Left ventricle myocardium inferior (tissue), 1 donor: Measurements from ENCODE around the gene RCL1. TPM values are rescaled to one million over a fixed set of nuclear protein-coding genes. Genes with fewer than 3 reads are reported as not detected.

Source experiments
- DNase-seq: peaks from one replicate; pipeline ENCODE4 v3.0.0-alpha.2; 2020
- H3K27ac ChIP-seq: fragments of 200-600 bp; replicated peaks from 2 replicates; pipeline ENCODE4 v1.8.0; 2021
- H3K27me3 ChIP-seq: fragments of 200-600 bp; 2 replicates; pipeline ENCODE4 v1.8.0; 2021; ENCODE audit warnings: low read depth
- H3K36me3 ChIP-seq: fragments of 200-600 bp; 2 replicates; pipeline ENCODE4 v1.8.0; 2021
- H3K4me1 ChIP-seq: fragments of 200-600 bp; 2 replicates; pipeline ENCODE4 v1.8.0; 2021
- H3K4me3 ChIP-seq: fragments of 200-600 bp; 2 replicates; pipeline ENCODE4 v1.8.0; 2021; ENCODE audit warnings: mild to moderate bottlenecking, moderate library complexity
- H3K9me3 ChIP-seq: fragments of 200-600 bp; replicated peaks from 2 replicates; pipeline ENCODE4 v1.8.0; 2021
- intact Hi-C: fragments of 100-400 bp; cut with micrococcal nuclease; formaldehyde crosslinking; loops from one replicate; pipeline ENCODE4 v1.11.0; 2022
- total RNA-seq: library from RNA; stranded (reverse); fragmentation: NEBNext Ultra II Directional; extraction: Animal tissue kit (Norgen Biotek cat#: 25700); gene quantifications from one replicate; pipeline ENCODE4 v1.2.1, GENCODE V29; 2021
- TF ChIP-seq, protein P1 (sequence below): fragments of 200-600 bp; IDR thresholded peaks from 2 replicates; pipeline ENCODE4 v1.8.0; 2021; ENCODE audit warnings: antibody characterized with exemption, mild to moderate bottlenecking, borderline replicate concordance
- donor health status: DM: no; HTN: yes; CAD: no; lungs with severe emphysema.

The RCL1 gene
- total RNA-seq, 1 donor from 2014 or later: 4.9 TPM

DNA sequence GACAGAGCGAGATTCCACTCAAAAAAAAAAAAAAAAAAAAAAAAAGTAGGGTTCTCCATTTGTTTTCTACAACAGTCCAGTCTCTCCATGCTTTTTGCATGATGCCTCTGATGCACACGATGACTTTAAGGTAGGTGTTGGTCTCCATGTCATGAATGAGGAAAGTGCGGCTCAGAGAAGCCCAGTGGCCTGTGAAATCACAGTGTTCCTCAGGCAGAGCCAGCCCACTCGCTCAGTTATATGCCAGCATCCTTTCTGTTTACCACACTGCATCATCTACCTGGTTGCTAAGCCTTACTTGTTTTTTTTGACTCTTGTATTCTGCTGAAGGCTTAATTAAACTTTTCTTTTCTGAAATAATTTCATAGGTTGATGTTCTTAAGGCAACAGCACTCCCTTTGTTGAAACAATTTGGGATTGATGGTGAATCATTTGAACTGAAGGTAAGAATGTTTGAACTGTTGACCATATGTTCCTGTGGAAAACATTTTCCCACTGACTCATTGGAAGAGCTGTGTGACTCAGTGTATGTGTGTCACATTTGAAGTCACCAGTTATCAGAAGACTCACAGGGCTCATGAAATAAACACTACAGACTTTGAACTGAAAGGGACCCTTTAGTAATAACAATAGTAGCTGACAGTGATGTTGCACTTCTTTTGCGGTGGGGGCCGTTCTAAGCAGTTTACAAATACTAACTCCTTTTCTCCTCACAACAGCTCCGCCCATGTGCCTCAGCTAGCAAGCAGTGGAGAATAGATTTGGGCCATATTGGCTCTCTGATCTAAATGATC lies 40.2 kb downstream of the RCL1 start:
- no peaks in the 10 kb centered on the region for H3K9me3 ChIP-seq
- H3K4me1 ChIP-seq: peaks cover 16% of the 10 kb centered on the region
- peaks cover 5% of the 10 kb centered on the region for H3K36me3 ChIP-seq
- TF ChIP-seq, protein P1, sequence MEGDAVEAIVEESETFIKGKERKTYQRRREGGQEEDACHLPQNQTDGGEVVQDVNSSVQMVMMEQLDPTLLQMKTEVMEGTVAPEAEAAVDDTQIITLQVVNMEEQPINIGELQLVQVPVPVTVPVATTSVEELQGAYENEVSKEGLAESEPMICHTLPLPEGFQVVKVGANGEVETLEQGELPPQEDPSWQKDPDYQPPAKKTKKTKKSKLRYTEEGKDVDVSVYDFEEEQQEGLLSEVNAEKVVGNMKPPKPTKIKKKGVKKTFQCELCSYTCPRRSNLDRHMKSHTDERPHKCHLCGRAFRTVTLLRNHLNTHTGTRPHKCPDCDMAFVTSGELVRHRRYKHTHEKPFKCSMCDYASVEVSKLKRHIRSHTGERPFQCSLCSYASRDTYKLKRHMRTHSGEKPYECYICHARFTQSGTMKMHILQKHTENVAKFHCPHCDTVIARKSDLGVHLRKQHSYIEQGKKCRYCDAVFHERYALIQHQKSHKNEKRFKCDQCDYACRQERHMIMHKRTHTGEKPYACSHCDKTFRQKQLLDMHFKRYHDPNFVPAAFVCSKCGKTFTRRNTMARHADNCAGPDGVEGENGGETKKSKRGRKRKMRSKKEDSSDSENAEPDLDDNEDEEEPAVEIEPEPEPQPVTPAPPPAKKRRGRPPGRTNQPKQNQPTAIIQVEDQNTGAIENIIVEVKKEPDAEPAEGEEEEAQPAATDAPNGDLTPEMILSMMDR: no peak
- intact Hi-C loops: no loop called here
- H3K4me3 ChIP-seq: no peak overlapping the region
- H3K27ac ChIP-seq: no peak overlapping the region
- DNase-seq: no peak
- H3K27me3 ChIP-seq: no peaks in the 10 kb centered on the region

GRCh38 chr9:4833781-4834560 lies 41.2 kb downstream of the RCL1 start:
- TF ChIP-seq, protein P1: no peak
- peaks cover 5% of the 10 kb centered on the region for H3K36me3 ChIP-seq
- no peak overlapping the region for H3K27ac ChIP-seq
- DNase-seq: no peak
- intact Hi-C loops: no loop called here
- H3K4me1 ChIP-seq: peaks cover 9% of the 10 kb centered on the region
- no peaks in the 10 kb centered on the region for H3K9me3 ChIP-seq
- H3K27me3 ChIP-seq: no peaks in the 10 kb centered on the region
- no peak overlapping the region for H3K4me3 ChIP-seq

DNA sequence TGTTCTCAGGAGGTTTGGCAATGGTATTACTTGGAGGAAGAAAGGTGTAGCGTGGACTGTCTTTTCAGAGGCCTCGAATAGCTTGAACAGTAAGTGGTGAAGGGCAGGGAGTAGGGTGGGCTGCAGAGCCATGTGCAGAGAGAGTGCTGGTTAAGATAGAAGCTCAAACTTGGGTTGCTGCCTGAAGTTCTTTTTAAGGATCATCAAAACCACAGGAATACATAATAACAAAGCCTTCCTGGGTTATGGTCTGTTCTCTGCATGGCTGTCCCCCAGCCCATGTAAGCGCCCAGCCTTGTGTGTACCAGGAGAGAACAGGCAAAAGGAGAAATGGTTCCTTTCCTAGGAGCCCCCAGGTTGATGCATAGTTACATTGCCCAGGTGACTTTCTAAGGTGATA lies 43.9 kb downstream of the RCL1 start:
- Histone ChIP-seq H3K36me3 (peaks cover 13% of the 10 kb centered on the region), H3K9me3 (no peaks in the 10 kb centered on the region), H3K27me3 (no peaks in the 10 kb centered on the region), H3K4me3 (no peak overlapping the region), H3K4me1 (peaks cover 9% of the 10 kb centered on the region), H3K27ac (no peak overlapping the region)
- intact Hi-C loops: no loop called here
- TF ChIP-seq, protein P1: no peak
- DNase-seq: no peak

DNA sequence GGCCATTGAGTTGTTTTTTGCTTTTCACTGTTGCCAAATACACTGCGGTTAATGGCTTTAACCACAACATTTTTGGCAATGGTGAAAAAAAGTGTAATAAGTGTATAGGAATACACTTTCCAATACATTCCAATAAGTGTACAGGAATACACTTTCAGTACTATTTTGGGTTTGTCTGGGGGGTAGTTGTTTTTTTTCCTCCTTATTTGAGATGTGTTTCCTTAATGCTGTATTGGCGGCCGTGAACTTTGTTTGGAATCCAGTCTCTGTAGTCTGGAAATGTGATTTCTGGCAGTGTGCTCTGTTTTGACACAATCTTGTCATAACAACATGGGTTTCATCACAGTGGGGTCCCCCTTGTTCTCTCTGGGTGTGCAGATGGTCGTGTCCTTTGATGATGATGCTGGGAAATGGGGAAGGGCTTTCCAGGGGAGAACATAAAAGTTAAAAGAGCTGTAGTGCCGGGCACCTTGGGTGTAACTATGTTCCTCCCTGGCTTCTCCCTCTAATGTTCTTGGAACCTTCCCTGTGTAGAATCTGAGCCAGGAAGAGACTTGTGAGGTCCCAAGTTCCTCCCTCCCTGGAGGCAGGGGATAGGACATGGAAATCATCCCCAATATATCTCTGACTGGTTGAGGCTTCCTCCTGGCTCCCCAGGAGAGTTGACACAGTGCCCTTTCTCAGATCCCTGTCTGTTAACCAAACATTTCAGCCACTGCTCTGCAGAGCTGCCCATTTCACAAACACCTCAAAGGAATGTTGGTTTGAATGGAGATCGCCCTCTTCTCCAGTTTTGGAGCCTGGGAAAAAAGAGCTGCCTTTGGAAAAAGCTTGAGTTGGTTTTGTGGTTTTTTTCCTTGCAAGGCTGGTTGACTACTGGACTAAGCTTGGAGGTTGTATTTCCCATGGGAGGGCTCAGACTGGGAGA lies 44.8 kb downstream of the RCL1 start:
- TF ChIP-seq, protein P1: no peak
- no peaks in the 10 kb centered on the region for H3K27me3 ChIP-seq
- H3K4me1 ChIP-seq: peaks cover 9% of the 10 kb centered on the region
- no peak overlapping the region for H3K27ac ChIP-seq
- DNase-seq: no peak
- H3K4me3 ChIP-seq: no peak overlapping the region
- peaks cover 21% of the 10 kb centered on the region for H3K36me3 ChIP-seq
- intact Hi-C loops: no loop called here
- no peaks in the 10 kb centered on the region for H3K9me3 ChIP-seq

DNA sequence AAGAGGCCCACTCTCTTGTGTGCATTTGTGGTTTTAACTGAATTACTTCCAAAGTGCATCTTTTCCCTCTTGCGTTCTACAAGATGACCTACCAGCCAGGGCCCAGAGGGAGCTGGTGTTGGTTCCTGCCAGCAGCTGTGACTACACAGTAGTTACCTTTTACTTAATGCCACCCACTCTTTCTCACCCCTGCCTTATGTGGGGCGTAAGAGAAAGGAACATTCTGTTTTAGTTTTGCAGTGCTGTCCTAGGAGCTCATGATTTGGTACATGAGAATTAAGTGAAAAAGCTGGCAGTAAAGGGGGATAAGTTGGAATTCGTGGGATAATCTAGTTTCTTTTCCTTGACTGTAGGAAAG lies 45.4 kb downstream of the RCL1 start:
- Histone ChIP-seq H3K27me3 (no peaks in the 10 kb centered on the region), H3K4me1 (peaks cover 9% of the 10 kb centered on the region), H3K36me3 (peaks cover 25% of the 10 kb centered on the region), H3K4me3 (no peak overlapping the region), H3K27ac (no peak overlapping the region), H3K9me3 (no peaks in the 10 kb centered on the region)
- TF ChIP-seq, protein P1: no peak
- intact Hi-C loops: no loop called here
- DNase-seq: no peak
